Lung microvascular endothelial cell (primary cell): ENCODE measurements around the gene PAXX. TPM values are rescaled to one million over a fixed set of nuclear protein-coding genes. Genes with fewer than 3 reads are reported as not detected.

ENCODE experiments used
- total RNA-seq: library from RNA; depleted of rRNA; stranded (reverse); fragments of >200 nt; gene quantifications from 2 replicates; pipeline ENCODE4 v1.2.1, GENCODE V29; 2014

The PAXX gene
- total RNA-seq, 1 donor from 2014 or later, result 9.7 TPM

Other genes starting within 250 kb of the PAXX start
- gene LCN10, start 249.5 kb upstream of the PAXX start, total RNA-seq, result not detected in 2 replicates
- gene LCN6, start 243.9 kb upstream of the PAXX start, total RNA-seq, result not detected in 2 replicates
- not detected in 2 replicates for gene LCN8, start 234.2 kb upstream of the PAXX start, total RNA-seq
- 0.22 TPM in 1 of 2 replicates, not detected in the other for gene LCN15, start 227.9 kb upstream of the PAXX start, total RNA-seq
- 65.4 and 66.7 TPM in 2 replicates for gene TMEM141, start 201.1 kb upstream of the PAXX start, total RNA-seq
- gene CCDC183, start 196.1 kb upstream of the PAXX start, total RNA-seq, result 0.22 and 1.4 TPM in 2 replicates
- 43.8 and 47.7 TPM in 2 replicates for gene RABL6, start 184.5 kb upstream of the PAXX start, total RNA-seq
- gene AJM1, start 149.9 kb upstream of the PAXX start, total RNA-seq, result 0.44 and 1.4 TPM in 2 replicates
- gene PHPT1, start 143.0 kb upstream of the PAXX start, total RNA-seq, result 242 and 316 TPM in 2 replicates
- gene MAMDC4, start 140.1 kb upstream of the PAXX start, total RNA-seq, result 0.65 and 2.0 TPM in 2 replicates
- 254 and 382 TPM in 2 replicates for gene EDF1, start 126.1 kb upstream of the PAXX start, total RNA-seq
- 10.9 and 14.7 TPM in 2 replicates for gene TRAF2, start 105.9 kb upstream of the PAXX start, total RNA-seq
- 115 and 192 TPM in 2 replicates for gene FBXW5, start 47.7 kb upstream of the PAXX start, total RNA-seq
- 0.60 and 0.65 TPM in 2 replicates for gene C8G, start 47.2 kb upstream of the PAXX start, total RNA-seq
- not detected in 2 replicates for gene LCN12, start 40.1 kb upstream of the PAXX start, total RNA-seq
- gene PTGDS, start 14.9 kb upstream of the PAXX start, total RNA-seq, result 0.22 and 0.79 TPM in 2 replicates
- not detected in 2 replicates for gene LCNL1, start 9.4 kb upstream of the PAXX start, total RNA-seq
- 0.22 TPM in 1 of 2 replicates, not detected in the other for gene CLIC3, start 4.1 kb downstream of the PAXX start, total RNA-seq
- gene ABCA2, start 35.8 kb downstream of the PAXX start, total RNA-seq, result 4.0 and 5.0 TPM in 2 replicates
- not detected in 2 replicates for gene FUT7, start 39.7 kb downstream of the PAXX start, total RNA-seq
- gene NPDC1, start 53.8 kb downstream of the PAXX start, total RNA-seq, result 6.2 and 10.5 TPM in 2 replicates
- gene ENTPD2, start 61.6 kb downstream of the PAXX start, total RNA-seq, result not detected in 2 replicates
- 1.4 and 5.9 TPM in 2 replicates for gene SAPCD2, start 78.1 kb downstream of the PAXX start, total RNA-seq
- 13.1 and 16.9 TPM in 2 replicates for gene UAP1L1, start 85.1 kb downstream of the PAXX start, total RNA-seq
- gene MAN1B1, start 94.6 kb downstream of the PAXX start, total RNA-seq, result 38.3 and 43.4 TPM in 2 replicates
- 63.2 and 117 TPM in 2 replicates for gene DPP7, start 122.3 kb downstream of the PAXX start, total RNA-seq
- gene GRIN1, start 146.7 kb downstream of the PAXX start, total RNA-seq, result under 0.01 and 0.22 TPM in 2 replicates
- gene LRRC26, start 177.6 kb downstream of the PAXX start, total RNA-seq, result not detected in 2 replicates
- not detected in 2 replicates for gene TMEM210, start 179.6 kb downstream of the PAXX start, total RNA-seq
- gene ANAPC2, start 196.1 kb downstream of the PAXX start, total RNA-seq, result 13.7 and 16.9 TPM in 2 replicates
- 85.4 and 97.4 TPM in 2 replicates for gene SSNA1, start 196.3 kb downstream of the PAXX start, total RNA-seq
- 2.6 TPM in 2 replicates for gene TPRN, start 208.3 kb downstream of the PAXX start, total RNA-seq
- 19.6 and 26.0 TPM in 2 replicates for gene TMEM203, start 213.2 kb downstream of the PAXX start, total RNA-seq
- 2.2 and 2.4 TPM in 2 replicates for gene NDOR1, start 213.3 kb downstream of the PAXX start, total RNA-seq
- gene RNF208, start 229.8 kb downstream of the PAXX start, total RNA-seq, result 0.22 TPM in 1 of 2 replicates, not detected in the other
- under 0.01 and 0.20 TPM in 2 replicates for gene CYSRT1, start 232.8 kb downstream of the PAXX start, total RNA-seq
- under 0.01 TPM in 1 of 2 replicates, not detected in the other for gene RNF224, start 235.1 kb downstream of the PAXX start, total RNA-seq
- not detected in 2 replicates for gene SLC34A3, start 238.5 kb downstream of the PAXX start, total RNA-seq
- 103 and 110 TPM in 2 replicates for gene TUBB4B, start 248.9 kb downstream of the PAXX start, total RNA-seq